Osteocyte (in vitro differentiated cells): ENCODE measurements around the gene EIF4G1. TPM values are rescaled to one million over a fixed set of nuclear protein-coding genes. Genes with fewer than 3 reads are reported as not detected.

Experiments used
- DNase-seq: peaks from one replicate; pipeline ENCODE4 v3.0.0; 2021; ENCODE audit warnings: mixed read lengths; ENCODE audit not compliant: unreplicated experiment; ENCODE audit errors: extremely low spot score
- H3K27ac Mint-ChIP-seq: one replicate; pipeline ENCODE4 v1.8.0; 2021; ENCODE audit warnings: mild to moderate bottlenecking, mixed read lengths; ENCODE audit not compliant: unreplicated experiment
- H3K27me3 Mint-ChIP-seq: one replicate; pipeline ENCODE4 v1.8.0; 2021; ENCODE audit warnings: mixed read lengths; ENCODE audit not compliant: unreplicated experiment
- H3K36me3 Mint-ChIP-seq: one replicate; pipeline ENCODE4 v1.8.0; 2021; ENCODE audit warnings: mixed read lengths; ENCODE audit not compliant: unreplicated experiment
- H3K4me1 Mint-ChIP-seq: one replicate; pipeline ENCODE4 v1.8.0; 2021; ENCODE audit warnings: mixed read lengths; ENCODE audit not compliant: unreplicated experiment
- H3K4me3 Mint-ChIP-seq: one replicate; pipeline ENCODE4 v1.8.0; 2021; ENCODE audit warnings: mild to moderate bottlenecking, moderate library complexity, mixed read lengths; ENCODE audit not compliant: unreplicated experiment
- H3K9me3 Mint-ChIP-seq: one replicate; pipeline ENCODE4 v1.8.0; 2021; ENCODE audit warnings: mixed read lengths; ENCODE audit not compliant: unreplicated experiment
- total RNA-seq: library from RNA; stranded (reverse); gene quantifications from 2 replicates; pipeline ENCODE4 v1.2.1, GENCODE V29; 2021
- TF ChIP-seq, protein P1 (sequence below): fragments of 200-600 bp; sonication (generic); IDR thresholded peaks from 2 replicates; pipeline ENCODE4 v1.5.0; 2021; ENCODE audit warnings: antibody characterized with exemption, mild to moderate bottlenecking, moderate library complexity

EIF4G1 gene
- total RNA-seq, 1 donor from 2014 or later: 385 TPM

DNA sequence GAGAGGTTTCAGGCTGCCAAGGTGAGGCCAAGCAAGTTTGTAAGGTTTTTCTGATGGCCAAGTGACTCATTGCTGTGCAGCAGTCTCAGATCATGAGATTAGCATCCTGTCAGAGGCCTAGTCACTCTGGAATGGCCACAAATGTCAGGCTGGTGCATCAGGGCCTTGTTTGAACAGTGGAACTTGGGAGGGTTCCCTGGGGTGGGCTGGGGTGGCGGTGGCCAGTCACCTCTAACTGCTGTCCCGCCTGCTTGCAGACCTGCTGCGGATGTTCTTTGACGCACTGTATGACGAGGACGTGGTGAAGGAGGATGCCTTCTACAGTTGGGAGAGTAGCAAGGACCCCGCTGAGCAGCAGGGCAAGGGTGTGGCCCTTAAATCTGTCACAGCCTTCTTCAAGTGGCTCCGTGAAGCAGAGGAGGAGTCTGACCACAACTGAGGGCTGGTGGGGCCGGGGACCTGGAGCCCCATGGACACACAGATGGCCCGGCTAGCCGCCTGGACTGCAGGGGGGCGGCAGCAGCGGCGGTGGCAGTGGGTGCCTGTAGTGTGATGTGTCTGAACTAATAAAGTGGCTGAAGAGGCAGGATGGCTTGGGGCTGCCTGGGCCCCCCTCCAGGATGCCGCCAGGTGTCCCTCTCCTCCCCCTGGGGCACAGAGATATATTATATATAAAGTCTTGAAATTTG lies 20.2 kb downstream of the EIF4G1 start:
- H3K27ac Mint-ChIP-seq: peak overlapping the region; percentile 78

DNA sequence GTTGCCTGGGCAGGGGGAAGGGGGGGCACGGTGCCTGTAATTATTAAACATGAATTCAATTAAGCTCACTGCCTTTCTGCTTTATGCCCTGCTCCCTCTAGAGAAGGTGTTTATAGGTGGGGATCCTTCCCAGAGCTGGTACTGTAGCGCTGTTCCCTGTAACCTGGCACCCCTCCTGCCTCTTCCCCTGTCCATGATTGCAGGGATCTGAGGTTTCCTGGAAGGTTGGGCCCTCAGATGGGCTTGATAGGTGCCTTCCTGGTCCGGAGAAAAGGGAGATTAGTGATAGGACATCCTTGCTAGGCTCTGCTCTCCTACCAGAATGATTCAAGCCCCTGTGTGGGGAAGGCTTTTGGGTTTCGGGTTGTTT lies 20.9 kb downstream of the EIF4G1 start:
- H3K9me3 Mint-ChIP-seq: no peaks in the 10 kb centered on the region
- H3K27me3 Mint-ChIP-seq: no peaks in the 10 kb centered on the region
- TF ChIP-seq, protein P1, sequence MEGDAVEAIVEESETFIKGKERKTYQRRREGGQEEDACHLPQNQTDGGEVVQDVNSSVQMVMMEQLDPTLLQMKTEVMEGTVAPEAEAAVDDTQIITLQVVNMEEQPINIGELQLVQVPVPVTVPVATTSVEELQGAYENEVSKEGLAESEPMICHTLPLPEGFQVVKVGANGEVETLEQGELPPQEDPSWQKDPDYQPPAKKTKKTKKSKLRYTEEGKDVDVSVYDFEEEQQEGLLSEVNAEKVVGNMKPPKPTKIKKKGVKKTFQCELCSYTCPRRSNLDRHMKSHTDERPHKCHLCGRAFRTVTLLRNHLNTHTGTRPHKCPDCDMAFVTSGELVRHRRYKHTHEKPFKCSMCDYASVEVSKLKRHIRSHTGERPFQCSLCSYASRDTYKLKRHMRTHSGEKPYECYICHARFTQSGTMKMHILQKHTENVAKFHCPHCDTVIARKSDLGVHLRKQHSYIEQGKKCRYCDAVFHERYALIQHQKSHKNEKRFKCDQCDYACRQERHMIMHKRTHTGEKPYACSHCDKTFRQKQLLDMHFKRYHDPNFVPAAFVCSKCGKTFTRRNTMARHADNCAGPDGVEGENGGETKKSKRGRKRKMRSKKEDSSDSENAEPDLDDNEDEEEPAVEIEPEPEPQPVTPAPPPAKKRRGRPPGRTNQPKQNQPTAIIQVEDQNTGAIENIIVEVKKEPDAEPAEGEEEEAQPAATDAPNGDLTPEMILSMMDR: no peak
- peak overlapping the region; percentile 79 for H3K4me3 Mint-ChIP-seq
- no peak for DNase-seq
- peak overlapping the region; percentile 91 for H3K27ac Mint-ChIP-seq
- peaks cover 34% of the 10 kb centered on the region for H3K4me1 Mint-ChIP-seq
- H3K36me3 Mint-ChIP-seq: peaks cover 35% of the 10 kb centered on the region

More for the DNA sequence above, 20.2 kb downstream of the EIF4G1 start:
- no peak for DNase-seq
- no peaks in the 10 kb centered on the region for H3K27me3 Mint-ChIP-seq
- H3K4me1 Mint-ChIP-seq: peaks cover 34% of the 10 kb centered on the region
- no peaks in the 10 kb centered on the region for H3K9me3 Mint-ChIP-seq
- H3K36me3 Mint-ChIP-seq: peaks cover 40% of the 10 kb centered on the region
- TF ChIP-seq, protein P1: no peak
- peak overlapping the region; percentile 26 for H3K4me3 Mint-ChIP-seq

DNA sequence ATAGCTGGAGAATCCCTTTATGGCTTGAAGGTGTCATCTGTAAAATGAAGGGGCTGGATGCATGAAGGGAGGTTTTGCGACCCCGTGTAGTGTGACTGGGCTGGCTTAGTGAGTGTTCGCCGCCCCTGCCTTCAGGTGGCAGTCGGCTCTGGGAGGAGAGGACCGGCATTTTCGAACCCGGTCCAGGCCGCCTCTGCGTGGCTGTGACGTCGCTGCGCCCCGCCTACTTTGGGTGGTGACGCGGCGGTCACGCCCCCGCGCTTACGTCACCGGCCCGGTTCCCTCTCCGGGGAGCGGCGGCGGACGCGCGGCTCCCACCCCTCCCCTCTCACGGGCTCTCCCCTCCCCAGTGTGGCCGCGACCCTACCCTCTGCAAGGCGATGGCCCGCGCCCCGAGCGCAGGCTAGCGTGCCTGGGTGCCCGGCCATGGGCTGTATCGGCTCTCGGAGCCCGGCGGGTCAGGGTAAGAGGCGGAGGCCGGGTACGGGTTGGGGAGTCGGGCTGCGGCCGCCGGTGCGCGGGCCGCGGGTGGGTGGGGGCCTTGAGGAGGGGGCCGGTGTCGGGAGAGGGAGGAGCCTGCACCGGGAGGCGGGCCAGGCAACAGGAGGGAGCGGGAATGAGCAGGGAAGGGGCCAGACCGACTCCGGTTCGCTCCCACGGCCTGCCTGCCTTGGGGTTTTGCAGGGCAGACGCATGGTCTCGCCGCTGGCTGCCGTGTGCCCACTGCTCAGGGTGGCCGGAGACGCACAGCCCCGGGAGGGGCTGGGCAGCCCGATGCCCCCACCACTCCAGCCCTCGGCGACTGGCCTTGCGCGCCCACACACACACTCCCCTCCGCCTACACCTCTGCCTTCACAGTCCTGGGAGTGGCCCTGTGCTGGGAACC lies 21.5 kb downstream of the EIF4G1 start:
- peaks cover 35% of the 10 kb centered on the region for H3K4me1 Mint-ChIP-seq
- DNase-seq: peak; percentile 92
- H3K27me3 Mint-ChIP-seq: no peaks in the 10 kb centered on the region
- peaks cover 34% of the 10 kb centered on the region for H3K36me3 Mint-ChIP-seq
- H3K9me3 Mint-ChIP-seq: no peaks in the 10 kb centered on the region
- H3K4me3 Mint-ChIP-seq: peak overlapping the region; percentile 79
- TF ChIP-seq, protein P1: no peak
- peak overlapping the region; percentile 91 for H3K27ac Mint-ChIP-seq

DNA sequence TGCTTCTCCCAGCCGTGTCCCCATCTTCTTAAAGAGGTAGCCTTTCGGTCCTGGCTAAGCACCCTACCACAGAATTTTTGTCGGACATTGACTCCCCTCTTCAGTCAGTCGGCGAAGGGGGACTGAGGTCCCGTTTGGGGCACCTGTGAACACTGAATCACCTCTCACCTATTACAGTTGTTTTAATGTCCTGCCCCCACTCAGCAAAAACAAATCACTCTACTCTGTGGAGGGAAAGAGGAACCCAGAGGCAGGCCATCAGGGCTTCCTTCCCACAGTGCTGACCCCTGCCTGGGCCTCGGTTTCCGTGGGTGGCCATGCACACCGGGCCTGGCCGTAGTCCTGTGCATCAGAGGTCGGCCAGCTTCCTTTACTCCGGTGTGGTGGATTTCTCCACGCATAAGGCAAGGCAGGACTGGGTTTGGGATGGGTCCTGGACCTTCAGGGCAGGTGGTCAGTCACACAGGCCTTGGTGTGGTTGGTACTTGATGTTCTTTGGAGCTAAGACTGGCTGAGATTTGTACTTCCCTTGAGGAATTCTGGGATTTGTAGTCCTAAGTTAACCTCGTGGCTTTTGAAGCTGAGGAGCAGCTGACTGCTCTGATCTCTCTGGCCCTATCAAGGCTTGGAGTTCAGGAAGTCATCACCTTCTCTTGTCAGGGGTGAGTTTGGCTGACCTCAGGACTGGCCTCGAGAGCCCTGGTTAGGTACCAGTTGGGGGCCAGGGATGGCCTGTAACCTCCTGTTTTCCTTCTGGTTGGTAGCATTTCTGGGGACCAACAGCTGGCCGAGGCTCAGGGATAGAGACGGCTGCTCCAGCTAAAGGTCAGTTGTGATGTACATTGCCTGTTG lies 22.4 kb downstream of the EIF4G1 start:
- H3K27ac Mint-ChIP-seq: peak overlapping the region; percentile 91
- DNase-seq: no peak
- peaks cover 27% of the 10 kb centered on the region for H3K36me3 Mint-ChIP-seq
- H3K27me3 Mint-ChIP-seq: no peaks in the 10 kb centered on the region
- H3K4me1 Mint-ChIP-seq: peaks cover 34% of the 10 kb centered on the region
- H3K4me3 Mint-ChIP-seq: peak overlapping the region; percentile 79
- TF ChIP-seq, protein P1: no peak
- no peaks in the 10 kb centered on the region for H3K9me3 Mint-ChIP-seq
